BJ (cell line): ENCODE measurements around the gene DUSP18. TPM values are rescaled to one million over a fixed set of nuclear protein-coding genes. Genes with fewer than 3 reads are reported as not detected.

Experiments
- CTCF ChIA-PET: fragments of 350-600 bp; formaldehyde crosslinking; extraction: SDS; loops from one replicate; lab custom pipeline; 2021; ENCODE audit warnings: antibody characterized with exemption, inconsistent platforms; lab: Yijun Ruan, JAX
- POLR2A ChIA-PET: fragments of 300-600 bp; sonication (Branson Sonifier 250); formaldehyde crosslinking; extraction: SDS; loops from one replicate; lab custom pipeline; 2021; ENCODE audit warnings: antibody characterized with exemption; lab: Charles Lee
- DNase-seq: peaks from one replicate; pipeline ENCODE4 v3.0.0-alpha.2; 2011; ENCODE audit warnings: low read depth
- H3K27me3 ChIP-seq: 2 replicates; pipeline ENCODE4 v1.6.0; 2011; ENCODE audit warnings: low read length; ENCODE audit not compliant: control insufficient read depth, insufficient read depth
- H3K36me3 ChIP-seq: 2 replicates; pipeline ENCODE4 v1.5.1; 2011; ENCODE audit warnings: low read length; ENCODE audit not compliant: control insufficient read depth, insufficient read depth
- H3K4me3 ChIP-seq: 2 replicates; pipeline ENCODE4 v1.5.1; 2011; ENCODE audit warnings: low read depth, mild to moderate bottlenecking, control low read depth, low read length
- CTCF ChIP-seq: IDR thresholded peaks from 2 replicates; pipeline ENCODE4 v1.5.1; 2011; ENCODE audit warnings: low read depth, mild to moderate bottlenecking, control low read depth, inconsistent platforms, low read length, moderate library complexity; ENCODE audit not compliant: insufficient read depth
- polyA plus RNA-seq: library from polyadenylated mRNA; depleted of rRNA; stranded (reverse); fragments of >200 nt; gene quantifications from 2 replicates; pipeline ENCODE4 v1.2.3, GENCODE V29; 2011; rRNA removed

Gene DUSP18
- polyA plus RNA-seq, 1 experiment = 18.6 TPM

DNA sequence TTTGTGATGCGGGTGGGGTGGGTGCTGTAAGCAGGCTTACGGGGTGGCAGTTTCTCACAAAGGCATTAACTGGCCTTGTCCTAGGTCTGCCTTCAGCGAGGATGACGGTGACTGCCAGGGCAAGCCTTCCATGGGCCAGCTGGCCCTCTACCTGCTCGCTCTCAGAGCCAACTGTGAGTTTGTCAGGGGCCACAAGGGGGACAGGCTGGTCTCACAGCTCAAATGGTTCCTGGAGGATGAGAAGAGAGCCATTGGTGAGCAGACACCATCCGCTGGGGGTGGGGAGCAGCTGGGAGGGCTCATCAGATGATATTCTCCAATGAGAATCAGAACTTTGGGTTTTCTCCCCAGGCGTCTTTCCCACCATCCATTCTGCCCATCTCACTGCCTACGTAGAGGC, 54.9 kb downstream of the DUSP18 start:
- TF ChIP-seq CTCF = no peak
- no peak for DNase-seq
- no peaks in the 10 kb centered on the region; the same call in 1 of the 2 replicates for H3K27me3 ChIP-seq
- no peaks in the 10 kb centered on the region for H3K36me3 ChIP-seq
- ChIA-PET POLR2A (no interaction called here), CTCF (interaction anchor here (0.6 to 1.7 kb wide), 2 partner anchors 8 to 22 kb away, joined by 3 read pairs; no protein-coding TSS in a partner anchor)
- H3K4me3 ChIP-seq = no peak overlapping the region

Other genes starting within 250 kb of the DUSP18 start
- 4.9 and 8.3 TPM in 2 replicates for gene MTFP1, start 242.1 kb downstream of the DUSP18 start, polyA plus RNA-seq
- not detected in 2 replicates for gene SEC14L3, start 195.9 kb downstream of the DUSP18 start, polyA plus RNA-seq
- gene SEC14L4, start 162.2 kb downstream of the DUSP18 start, polyA plus RNA-seq = not detected in 2 replicates
- 0.05 and 0.09 TPM in 2 replicates for gene SEC14L6, start 121.1 kb downstream of the DUSP18 start, polyA plus RNA-seq
- gene GAL3ST1, start 93.2 kb downstream of the DUSP18 start, polyA plus RNA-seq = not detected in 2 replicates
- gene PES1, start 76.0 kb downstream of the DUSP18 start, polyA plus RNA-seq = 89.2 and 109 TPM in 2 replicates
- gene TCN2, start 60.7 kb downstream of the DUSP18 start, polyA plus RNA-seq = 9.1 and 15.8 TPM in 2 replicates
- gene SLC35E4, start 32.1 kb downstream of the DUSP18 start, polyA plus RNA-seq = 2.9 and 4.9 TPM in 2 replicates
- gene OSBP2, start 27.0 kb upstream of the DUSP18 start, polyA plus RNA-seq = 0.38 and 0.77 TPM in 2 replicates